Gastrocnemius medialis (tissue), 4 donors: ENCODE data around the gene MALL. TPM values are rescaled to one million over a fixed set of nuclear protein-coding genes. Genes with fewer than 3 reads are reported as not detected.

Experiments
- microRNA-seq, 2 donors: library from miRNA; unstranded; fragments of <30 nt; microRNA quantifications; one replicate each; pipeline ENCODE4, GENCODE V29; 2016; ENCODE audit warnings: borderline replicate concordance in 2 of 2
- total RNA-seq, 4 donors: library from RNA; depleted of rRNA; stranded (reverse); fragments of >200 nt; gene quantifications; one replicate each; pipeline versions ENCODE4 v1.1.0 to v1.2.3, GENCODE V29; 2016

MALL gene
- total RNA-seq, 4 donors from 2014 or later = 1.7 to 3.8 (median 2.5) TPM

Small RNA genes within 50 kb of the gene (microRNA-seq; reads per million reads assigned to microRNA genes)
- gene MIR4267 (0 reads per million in 2 donors), gene MIR4436B1 (0 reads per million in 2 donors)

Other genes starting within 250 kb of the MALL start
- gene LIMS3, start 217.1 kb downstream of the MALL start, total RNA-seq = 10 to 100 TPM; 11.0 to 23.0 (median 16.9) TPM
- gene NPHP1, start 89.2 kb upstream of the MALL start, total RNA-seq = 10 to 100 TPM in 1 of 4 donors, 1 to 10 TPM in 3; 3.8 to 10.3 (median 4.6) TPM
- gene MTLN, start 96.7 kb upstream of the MALL start, total RNA-seq = 100 to 1,000 TPM; 141 to 685 (median 391) TPM